Endometrium (tissue), 2 donors: ENCODE data around the gene PLEKHG4B.
"Not testable (repeated sequence)": the region's sequence is repeated elsewhere in the genome, so short reads cannot be mapped to it uniquely, and the experiment has no call there.

Source experiments
- FAIRE-seq: peaks from 2 replicates; lab custom pipeline; 2012; peaks lifted over from hg19 to GRCh38; lab: Jason Lieb, UNC
- donor health status: control.
- donor health status: control.

PLEKHG4B gene

DNA sequence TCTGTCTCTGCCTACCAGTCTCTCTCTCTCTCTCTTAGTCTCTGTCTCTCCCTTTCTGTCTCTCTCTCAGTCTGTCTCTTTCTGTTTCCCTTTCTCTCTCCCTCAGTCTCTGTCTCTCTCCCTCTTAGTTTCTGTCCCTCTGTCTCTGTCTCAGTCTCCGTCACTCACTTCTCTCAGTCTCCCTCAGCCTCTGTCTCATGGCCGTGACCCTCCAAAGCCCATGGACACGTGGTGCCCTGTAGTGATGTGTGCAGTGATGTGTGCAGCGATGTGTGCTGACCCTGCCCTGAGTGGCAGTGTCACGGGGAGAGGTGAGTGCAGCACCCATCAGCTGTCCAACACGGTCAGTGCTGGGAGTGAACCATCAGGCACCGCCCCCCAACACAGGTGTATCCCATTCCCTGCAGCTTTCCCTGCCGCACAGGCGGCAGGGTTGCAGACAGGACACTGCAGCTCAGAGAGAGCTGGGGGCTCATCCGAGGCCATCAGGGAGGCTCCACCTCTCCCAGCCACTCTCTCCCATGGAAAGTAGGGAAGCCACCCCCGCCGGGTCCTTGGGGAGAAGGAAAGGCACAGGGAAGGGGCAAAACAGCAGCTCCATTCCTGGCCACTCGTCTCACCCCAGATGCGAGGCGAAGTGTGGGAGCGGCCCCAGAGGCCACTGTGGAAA is 98.5 kb downstream of the PLEKHG4B start:
- FAIRE-seq: no peak

DNA sequence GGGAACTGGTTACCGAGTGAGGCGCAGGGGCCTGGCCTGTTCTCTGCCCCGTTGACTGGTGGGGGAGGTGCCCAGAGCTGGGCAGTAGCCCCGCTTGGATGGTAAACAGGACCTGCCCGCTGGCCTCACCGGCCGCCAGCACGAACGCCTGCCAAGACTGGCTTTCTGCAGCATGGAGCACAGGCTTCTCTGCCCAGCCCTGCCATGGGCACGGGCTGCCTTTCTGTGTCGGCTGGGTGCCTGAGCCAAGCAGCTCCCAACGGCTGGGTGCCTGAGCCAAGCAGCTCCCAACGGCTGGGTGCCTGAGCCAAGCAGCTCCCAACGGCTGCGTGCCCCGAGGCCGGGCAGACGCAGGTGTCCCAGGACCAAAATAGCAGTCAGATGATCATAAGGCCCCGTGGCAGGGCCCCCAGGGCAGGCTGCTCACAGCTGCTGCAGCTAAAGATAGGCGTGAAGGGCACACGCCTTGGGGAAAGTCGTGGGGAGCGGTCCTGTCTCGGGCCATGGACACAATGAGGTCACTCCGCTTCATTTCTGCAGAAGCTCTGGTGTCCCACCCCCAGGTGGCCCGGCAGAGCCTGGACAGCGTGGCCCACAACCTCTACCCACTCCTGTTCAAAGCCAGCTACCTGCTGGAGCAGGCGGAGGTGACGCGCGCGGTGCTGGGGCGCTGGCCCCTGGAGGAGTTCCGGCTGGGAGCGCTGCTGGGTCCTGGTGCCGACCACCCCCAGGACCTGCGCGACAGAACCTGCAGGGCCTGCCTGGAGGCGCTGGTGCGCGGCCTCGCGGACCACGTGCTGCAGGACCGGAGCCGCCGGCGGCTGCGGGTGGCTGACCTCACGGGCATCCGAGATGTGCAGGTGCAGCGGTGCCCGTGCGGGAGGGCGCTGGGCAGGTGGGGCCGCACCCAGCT is 99.3 kb downstream of the PLEKHG4B start, which contains the start of gene LRRC14B:
LRRC14B (plus strand) TSS at position 460 of the 913 bp plus-strand sequence; CDS start at position 504, 44 bp downstream.
- FAIRE-seq: no peak

- FAIRE-seq: no peak
Measured at GRCh38 chr5:191949-192690, 100.2 kb downstream of the PLEKHG4B start.

DNA sequence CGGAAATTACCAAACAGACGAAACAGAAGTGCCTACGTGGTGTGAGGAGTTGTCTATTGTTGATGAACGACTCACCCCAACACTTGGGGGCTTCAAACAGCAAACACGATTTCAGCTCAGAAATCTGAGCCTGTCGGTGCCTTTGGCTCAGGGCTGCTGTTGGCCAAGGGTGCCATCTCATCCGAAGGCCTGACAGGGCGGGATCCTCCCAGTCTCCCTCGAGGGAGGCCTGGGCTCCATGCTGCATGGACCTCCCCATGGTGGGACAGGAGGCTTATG is 100.7 kb downstream of the PLEKHG4B start:
- FAIRE-seq: no peak

DNA sequence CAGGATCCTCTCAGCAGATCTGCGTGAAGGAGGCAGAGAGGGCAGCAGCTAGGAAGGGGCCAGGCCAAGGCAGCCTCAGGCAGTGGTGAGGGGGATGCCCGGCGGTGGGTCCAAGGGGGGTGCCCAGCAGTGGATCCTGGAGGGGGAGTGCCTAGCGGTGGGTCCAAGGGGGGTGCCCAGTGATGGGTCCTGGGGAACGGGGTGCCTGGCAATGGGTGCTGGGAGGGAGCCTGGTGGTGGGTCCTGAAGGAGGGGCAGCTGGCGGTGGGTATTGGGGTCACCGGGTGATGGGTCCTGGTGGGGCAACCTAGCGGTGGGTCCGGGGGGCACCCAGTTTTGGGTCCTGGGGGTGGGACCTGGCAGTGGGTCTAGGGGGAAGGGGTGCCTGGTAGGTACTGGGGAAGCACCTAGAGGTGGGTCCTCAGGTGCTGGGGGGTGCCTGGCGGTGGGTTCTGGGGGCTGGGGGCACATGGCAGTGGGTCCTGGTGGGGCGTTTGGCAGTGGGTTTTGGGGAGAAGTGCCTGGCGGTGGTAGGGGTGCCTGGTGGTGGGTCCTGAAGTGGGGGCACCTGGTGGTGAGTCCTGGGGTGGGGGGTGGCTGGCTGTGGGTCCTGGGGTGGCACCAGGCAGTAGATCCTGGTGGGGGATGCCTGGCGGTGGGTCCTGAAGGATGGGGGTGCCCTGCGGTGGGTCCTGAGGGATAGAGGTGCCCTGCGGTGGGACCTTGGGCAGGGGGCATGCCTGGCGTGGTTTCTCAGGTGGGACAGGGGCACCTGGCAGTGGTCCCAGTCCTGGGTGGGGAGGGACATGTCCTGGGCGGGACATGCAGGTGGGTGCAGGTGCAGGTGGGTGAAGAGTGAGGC is 101.2 kb downstream of the PLEKHG4B start:
- no peak for FAIRE-seq

GRCh38 chr5:194102-194501 is 102.1 kb downstream of the PLEKHG4B start:
- FAIRE-seq: no peak

DNA sequence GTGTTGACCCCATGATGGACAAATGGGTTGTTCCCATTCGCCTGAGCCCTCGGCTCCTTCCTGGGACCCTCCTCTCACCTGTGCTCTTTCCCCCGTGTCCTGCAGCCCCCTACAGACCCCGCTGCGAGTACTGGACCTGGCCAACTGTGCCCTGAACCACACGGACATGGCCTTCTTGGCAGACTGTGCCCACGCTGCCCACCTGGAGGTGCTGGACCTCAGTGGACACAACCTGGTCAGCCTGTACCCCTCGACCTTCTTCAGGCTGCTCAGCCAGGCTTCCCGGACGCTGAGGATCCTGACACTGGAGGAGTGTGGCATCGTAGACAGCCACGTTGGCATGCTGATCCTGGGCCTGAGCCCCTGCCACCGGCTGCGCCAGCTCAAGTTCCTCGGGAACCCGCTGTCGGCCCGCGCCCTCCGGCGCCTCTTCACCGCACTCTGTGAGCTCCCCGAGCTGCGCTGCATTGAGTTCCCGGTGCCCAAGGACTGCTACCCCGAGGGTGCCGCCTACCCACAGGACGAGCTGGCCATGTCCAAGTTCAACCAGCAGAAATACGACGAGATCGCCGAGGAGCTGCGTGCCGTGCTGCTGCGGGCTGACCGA is 102.7 kb downstream of the PLEKHG4B start:
- no peak for FAIRE-seq

DNA sequence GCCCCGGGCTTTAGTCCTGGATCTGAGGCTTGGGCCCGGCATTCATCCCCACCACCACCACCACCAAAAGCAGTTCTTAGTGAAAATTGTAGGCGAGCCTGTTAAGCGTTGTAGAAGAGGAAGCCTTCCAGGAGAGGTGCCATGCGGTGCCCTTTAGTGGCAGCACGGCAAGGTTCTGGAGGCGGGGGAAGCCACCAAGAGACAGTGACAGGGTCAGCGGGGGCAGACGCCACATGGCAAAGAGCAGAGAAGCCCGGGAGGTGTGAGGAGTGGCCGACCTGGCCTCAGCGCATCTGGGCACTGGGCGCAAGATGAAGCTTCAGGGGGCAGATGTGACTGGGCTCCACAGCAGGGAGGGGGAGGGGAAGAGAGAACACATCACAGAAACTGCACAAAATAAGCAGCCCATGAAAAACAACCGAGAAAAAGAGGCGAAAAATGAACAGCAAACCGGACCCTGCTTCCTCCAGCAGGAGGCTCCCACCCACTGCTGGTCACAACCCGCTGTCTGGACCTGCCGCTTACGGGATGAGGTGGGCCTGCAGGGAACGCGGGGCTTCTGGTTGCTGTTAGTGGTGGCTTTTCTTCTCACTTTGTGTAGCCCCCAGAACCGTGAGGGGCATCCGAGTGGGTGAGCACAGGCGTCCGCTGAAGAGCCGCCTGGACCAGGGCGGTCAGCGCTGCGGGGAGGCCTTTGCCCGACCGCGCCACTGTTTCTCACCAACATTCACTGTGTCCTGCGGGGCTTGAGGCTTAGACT is 103.6 kb downstream of the PLEKHG4B start:
- FAIRE-seq: no peak

DNA sequence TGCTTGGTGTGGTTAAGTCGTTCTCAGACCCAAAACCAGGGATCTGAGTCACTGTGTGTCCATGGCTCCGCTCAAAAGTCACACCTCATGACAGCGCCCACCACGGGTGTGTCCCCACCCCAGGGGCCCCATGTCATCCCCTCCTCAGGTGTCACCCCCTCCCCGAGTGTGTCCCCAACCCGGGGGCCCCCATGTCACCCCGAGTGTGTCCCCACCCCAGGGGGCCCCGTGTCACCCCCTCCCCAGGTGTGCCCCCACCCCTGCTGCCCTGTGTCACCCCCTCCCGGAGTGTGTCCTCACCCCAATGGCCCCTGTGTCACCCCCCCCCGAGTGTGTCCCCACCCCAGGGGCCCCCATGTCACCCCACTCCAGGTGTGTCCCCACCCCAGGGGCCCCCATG is 104.4 kb downstream of the PLEKHG4B start:
- FAIRE-seq: no peak

DNA sequence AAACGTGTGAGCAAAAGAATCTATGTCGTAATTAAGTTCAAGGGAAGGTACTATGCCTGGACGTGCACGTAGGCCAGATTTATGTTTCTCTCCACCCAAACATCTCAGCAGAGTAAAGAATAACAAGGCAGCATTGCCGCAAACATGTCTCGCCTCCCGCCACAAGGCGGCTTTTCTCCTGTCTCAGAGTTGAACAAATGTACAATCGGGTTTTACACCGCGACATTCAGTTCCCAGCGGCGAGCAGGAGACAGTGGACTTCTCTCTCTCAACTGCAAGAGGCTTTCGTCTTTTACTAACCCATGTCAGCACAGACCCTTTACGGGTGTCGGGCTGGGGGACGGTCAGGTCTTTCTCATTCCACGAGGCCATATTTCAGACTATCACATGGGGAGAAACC is 105.1 kb downstream of the PLEKHG4B start:
- FAIRE-seq: not testable (repeated sequence)

- FAIRE-seq: no peak
Measured at GRCh38 chr5:197892-198489, 106.0 kb downstream of the PLEKHG4B start.

- no peak for FAIRE-seq
Measured at GRCh38 chr5:198516-199196, 106.7 kb downstream of the PLEKHG4B start.

DNA sequence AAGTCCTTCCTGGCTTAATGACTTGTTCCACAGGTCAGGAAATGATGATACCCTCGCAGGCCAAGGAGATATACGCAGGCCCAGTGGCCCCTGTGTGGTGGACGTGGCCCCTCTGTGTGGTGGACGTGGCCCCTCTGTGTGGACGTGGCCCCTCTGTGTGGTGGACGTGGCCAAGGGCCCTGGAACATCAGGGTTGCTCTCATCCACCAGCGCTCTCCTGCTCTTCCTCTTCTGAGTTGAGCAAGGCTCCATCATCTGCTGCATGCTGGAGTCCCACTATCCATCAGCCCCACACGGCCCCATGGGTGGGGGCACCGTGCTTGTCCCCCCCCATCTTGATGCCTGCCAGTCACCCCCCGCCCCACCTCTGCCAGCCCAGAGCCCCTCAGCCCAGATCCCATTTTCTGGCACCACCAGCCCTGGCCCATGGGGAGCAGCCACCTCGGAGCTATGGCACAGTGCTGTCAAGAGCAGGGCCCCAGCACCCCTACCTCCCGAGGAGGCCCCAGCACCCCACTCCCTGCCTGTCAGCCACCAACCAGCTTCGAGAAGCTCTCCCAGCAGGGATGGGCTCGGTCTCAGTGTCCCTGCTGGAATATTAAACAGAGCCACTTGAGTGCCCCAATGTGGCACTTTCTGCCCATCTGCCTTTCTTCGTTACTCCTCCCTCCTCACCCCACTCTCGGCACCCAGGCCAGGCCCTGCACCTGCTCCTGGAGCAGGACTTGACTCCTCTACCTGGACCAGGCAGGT is 107.4 kb downstream of the PLEKHG4B start:
- FAIRE-seq: no peak

DNA sequence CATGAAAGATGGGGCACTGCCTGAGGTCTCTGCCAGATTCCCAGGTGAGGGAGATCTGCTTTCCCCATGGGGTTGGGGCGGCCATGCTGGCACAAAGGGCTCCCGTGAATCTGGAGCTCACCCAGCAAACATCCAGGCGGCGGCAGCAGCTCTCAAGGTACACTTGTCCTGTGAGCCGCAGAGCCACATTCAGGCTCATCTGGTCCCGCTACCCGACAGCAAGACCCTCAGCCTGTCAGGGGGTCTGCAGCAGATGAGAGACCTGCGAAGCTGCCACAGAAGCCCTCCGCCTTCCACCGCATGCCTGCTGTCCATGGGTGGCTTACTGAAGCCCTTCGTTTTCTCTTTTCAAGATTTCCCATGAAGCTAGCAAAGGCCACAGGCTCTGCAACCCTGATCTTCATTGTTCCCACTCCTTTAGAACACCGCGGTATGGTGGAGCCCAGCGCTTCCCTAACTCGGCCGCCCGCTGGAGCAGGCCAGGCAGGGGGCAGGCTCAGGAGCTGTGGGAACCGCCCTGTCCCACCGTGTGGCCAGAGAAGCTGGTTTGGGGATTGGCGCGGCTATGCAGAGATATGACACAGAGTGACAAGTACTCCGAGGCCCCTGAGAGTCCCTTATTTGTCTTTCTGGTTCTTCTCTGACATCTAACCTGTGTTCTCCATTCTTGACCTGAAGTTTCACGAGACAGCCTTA is 108.1 kb downstream of the PLEKHG4B start:
- no peak for FAIRE-seq

DNA sequence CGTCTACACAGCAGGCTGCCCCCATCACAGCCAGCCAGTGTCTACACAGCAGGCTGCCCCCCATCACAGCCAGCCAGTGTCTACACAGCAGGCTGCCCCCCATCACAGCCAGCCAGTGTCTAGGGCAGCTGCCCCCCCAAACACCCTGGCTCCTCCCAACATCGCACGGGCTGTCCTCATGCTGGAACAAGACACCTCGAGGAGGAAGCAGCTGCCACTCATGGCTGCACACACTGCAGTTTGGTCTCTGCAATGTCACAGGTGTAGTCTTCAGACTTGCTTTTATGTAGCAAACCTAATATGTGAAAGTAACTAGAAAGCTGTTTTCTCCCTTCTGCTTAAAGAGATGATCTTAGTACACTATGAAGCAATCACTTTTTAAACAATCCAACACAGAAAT is 109.0 kb downstream of the PLEKHG4B start:
- no peak for FAIRE-seq

GRCh38 chr5:201672-202071 is 109.7 kb downstream of the PLEKHG4B start:
- FAIRE-seq: no peak

DNA sequence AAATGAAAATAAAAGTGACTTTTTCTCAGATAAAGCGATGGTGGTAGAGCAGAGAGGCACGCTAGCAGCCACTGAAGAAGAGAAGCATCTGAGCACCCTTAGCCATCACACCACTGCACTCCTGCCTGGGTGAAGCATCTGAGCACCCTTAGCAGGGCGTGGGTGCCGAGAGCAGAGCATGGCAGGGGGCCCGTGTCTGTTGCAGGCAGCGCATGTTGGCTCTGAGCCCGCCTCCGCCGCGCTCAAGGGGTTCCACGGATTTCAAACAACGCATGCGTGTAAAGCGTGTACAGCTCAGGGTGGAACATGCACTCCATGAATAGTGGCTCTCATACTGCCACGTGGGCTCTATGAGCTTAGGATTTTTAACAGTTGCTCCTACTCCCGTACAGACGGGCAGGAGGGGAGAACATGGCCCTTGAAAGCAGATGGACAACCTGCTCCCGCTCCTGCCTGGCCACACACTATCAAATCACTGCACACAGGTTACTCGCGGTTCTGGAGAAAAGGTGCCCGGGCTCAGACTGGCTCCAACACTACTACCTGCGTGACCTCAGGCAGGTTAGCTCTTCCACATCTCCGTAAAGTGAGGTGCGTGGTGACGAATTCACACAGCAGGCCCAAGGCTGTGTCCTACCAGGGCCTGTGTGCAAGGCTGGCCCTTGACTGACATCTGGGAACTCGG is 111.4 kb downstream of the PLEKHG4B start:
- FAIRE-seq: no peak

DNA sequence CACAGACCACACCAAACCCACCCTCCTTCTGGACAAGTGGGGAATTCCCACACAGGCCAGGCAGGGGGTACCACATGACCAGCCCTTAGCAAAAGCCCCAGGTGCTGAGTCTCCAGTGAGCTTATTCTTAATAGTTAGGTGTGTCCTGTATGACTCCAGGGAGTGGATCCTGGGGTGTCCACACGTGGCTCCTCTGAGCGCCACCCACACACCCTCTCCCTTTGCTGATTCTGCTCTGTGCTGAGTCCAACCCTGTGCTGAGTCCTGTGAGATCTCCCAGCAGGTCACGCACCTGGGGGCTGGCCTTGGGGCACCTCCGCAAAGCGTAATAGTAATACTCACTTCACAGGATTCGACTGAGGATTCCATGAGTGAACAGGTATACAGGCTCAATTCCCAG is 112.0 kb downstream of the PLEKHG4B start:
- FAIRE-seq: no peak
